Measurements from ENCODE around the gene ALKBH3.
A peak's percentile ranks its signal among the peaks of the same experiment; 100 is the strongest.

The ALKBH3 gene

DNA sequence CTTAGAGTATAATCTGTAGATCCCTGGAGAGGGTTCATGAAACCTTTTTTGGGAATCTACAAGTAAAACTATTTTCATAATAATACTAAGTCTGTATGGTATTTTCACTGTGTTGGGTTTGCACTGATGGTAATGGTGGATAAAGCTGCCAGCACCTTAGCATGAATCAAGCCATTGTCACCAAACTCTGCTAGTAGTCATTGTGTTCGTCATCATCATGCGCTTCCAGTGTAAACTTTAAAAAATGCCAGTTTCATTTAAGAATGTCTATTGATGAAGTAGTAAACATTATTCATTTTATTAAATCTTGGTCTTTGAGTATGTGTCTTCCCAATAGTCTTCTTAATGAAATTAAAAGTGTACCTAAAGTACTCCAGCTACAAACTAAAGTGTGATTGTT is 15.0 kb downstream of the ALKBH3 start:
- no peak for DNase-seq

DNA sequence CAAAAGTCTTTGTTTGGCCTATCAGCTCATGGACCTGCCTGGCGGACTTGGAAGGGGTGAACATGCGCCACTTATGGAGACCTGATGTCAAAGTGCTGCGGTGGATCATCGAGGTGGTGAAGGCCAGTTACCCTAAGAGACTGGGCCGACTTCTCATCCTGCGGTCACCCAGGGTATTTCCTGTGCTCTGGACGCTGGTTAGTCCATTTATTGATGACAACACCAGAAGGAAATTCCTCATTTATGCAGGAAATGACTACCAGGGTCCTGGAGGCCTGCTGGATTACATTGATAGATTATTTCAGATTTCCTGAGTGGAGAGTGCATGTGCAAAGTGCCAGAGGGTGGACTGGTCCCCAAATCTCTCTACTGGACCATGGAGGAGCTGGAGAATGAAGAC is 17.9 kb downstream of the ALKBH3 start:
- no peak for DNase-seq

DNA sequence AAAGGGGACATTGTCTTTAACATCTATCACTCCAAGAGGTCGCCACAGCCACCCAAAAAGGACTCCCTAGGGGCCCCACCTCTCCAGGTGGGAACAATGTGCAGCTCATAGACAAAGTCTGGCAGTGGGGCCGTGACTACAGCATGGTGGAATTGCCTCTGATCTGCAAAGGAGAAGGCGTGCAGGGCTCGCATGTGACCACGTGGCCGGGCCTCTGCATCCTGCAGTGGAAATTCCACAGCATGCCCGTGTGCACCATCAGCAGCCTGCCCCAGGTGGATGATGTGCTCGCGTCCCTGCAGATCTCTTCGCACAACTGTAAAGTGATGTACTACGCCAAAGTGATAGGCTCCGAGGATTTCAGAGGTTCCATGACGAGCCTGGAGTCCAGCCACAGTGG is 18.5 kb downstream of the ALKBH3 start:
- no peak for DNase-seq

DNA sequence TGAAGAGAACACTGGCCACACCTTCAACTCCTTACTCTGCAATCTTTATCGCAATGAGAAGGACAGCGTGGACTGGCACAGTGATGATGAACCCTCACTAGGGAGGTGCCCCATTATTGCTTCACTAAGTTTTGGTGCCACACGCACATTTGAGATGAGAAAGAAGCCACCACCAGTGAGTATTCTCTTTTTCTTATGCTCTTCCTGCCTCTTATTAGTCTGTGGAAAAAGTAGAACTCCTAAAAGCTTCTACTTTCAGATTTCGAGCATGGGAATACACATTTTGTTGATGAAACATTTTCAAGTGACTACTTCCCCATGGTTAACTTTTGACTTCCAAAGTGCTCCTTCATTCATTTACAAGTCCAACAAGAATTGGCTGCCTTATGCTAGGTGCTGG is 20.9 kb downstream of the ALKBH3 start:
- peak in 1 of 3 donors; percentile 40 for DNase-seq

DNA sequence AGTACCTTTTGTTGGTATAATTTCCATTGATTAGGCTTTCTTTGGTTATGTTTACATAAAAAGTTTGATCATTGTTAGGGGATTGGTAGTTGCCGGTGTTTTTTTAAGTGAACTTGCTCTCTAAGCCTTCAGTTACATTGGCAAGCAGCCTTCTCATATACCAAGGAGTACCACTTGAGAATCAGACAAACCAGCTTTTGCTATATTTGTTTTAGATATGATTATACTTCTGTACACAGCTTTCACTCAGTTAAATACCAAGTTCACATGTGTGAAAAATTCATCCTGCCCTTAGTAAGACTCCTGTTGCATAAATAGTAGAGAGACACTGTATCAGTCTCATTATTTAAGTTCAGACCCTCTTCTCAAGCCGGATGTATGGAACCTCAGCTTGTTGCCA is 22.4 kb downstream of the ALKBH3 start:
- no peak for DNase-seq

DNA sequence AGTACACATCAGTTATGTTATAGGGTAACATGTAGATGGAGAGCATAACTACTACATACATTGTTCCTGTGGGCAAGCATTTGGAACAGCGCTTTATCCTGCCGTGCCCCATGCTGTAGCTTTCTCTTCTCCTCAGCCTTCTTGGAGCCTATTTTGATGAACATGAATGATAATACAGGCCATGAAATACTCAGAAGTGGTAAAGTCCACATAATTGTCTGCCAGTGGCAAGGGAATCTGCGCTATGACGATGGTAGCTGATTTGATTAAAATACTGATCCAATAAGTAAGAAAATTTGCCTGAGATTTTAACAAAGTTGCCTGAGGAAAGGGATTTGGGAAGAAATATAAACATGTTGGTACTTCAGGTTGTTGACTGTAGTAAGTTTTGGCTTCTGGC is 23.3 kb downstream of the ALKBH3 start:
- DNase-seq: no peak

DNA sequence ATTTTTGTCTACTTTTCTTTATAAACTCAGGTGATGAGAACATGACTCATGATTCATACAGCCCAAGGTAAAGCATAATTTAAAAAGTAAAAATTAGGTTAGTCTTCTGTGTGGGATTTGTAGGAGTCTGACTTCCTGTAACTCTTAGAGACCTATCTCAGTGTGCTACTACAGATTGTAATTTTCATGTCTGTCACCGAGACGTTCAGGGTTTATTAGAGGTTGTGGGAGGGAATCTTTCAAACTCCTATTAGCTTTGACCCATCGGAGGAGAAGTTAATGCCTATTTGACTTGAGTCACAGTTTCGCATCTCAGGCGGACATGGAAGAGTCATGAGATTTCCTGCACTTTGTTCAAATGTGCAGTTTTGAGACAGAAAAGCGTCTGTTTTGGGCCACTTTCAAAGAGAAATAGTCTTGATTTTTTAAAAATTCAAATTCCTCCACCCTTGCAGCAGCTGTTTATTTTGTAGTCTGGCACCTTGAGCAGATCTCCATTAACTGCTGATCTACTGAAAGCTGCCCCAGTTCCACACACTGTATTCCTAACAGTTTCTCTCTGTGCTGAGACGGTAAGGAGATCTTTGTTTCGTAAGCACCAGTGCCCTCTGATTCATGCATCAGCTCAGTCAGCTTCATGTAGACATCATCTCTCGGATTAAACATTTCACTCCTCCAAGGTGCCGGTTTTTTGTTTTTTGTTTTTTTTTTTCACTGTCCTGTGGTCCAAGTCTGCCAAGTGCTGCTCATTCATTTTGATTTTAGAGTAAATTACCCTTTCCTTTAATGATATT is 24.3 kb downstream of the ALKBH3 start:
- DNase-seq: no peak

DNA sequence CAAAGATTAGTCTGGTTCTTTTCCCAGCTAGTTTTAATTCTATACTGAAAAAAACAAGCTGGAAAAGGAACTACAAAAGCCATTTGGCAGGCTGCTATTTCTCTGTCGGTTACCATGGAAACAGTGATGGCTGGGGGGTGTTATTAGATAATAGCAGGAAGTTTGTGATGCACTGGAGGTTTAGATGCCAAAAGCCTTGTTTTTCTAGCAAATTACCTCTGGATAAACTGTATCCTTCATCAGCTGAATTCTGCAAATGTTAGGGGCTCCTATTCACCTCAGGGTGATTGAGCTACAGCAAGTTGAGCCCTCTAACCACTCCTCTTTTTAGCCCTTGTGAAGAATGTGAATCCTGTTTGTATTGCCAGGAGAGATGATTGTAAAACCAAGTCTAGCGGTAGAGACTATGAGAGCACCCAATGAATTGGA is 25.2 kb downstream of the ALKBH3 start:
- DNase-seq: no peak

DNA sequence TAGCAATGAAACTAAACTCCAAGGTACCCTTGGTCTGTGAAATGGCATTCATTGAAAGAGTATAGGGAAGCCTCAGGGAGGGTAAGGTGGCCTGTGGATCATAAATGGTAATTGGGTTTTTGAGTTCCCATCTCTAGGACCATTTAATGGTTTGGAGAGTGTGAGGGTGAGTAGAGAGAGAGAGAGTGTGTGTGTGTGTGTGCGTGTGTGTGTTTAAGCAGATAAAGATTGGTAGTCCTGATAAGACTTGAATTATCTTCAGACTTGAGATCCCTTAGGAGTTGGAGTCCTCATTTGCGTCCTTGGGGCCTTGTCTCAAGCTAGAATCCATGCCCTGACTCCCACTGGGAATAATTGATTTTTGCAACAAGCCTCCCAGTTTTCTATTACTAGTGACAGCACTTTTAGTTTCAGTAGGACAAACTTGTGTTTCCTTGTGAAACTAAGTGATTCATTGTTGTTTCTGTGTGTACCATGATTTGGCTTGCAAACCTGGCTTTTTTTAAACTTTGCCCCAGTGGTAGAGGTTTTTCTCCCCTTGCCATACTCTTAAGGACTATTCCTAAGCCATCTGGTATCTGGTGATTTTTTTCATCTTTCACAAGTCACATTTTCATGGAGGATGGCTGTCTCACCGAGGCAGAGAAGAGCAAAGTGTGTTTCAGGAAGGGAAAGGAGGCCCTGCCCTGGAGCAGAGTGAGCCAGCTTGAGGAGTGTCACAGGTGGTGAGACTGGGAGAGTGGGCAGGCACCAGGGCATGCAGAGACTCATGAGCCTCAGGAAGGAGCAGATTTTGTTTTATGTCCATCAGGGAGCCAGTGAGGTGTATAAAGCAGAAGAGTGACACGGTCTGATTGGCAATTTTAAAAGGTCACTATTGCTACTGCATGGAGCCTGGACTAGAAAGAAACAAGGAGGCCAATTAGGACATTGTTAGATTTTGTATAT is 26.7 kb downstream of the ALKBH3 start:
- no peak for DNase-seq

DNA sequence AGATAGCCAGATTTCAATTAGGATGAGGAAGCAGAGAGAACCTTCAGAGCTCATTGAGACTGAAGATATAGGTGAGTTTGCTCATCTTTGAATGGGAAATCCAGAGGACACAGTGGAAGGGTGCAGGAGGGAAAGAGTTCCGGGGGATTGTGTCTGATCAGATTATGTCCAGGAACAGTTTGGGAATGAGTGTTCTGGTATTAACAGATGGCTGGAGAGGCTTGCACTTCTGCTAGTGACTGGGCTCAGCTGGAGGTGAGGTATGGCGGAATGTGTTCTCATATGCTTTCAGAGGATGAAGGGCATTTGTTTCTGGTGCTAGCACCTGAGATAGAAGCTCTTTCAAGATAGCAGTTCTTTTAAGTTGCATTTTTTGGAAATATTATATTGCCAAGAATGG is 27.6 kb downstream of the ALKBH3 start:
- no peak for DNase-seq

DNA sequence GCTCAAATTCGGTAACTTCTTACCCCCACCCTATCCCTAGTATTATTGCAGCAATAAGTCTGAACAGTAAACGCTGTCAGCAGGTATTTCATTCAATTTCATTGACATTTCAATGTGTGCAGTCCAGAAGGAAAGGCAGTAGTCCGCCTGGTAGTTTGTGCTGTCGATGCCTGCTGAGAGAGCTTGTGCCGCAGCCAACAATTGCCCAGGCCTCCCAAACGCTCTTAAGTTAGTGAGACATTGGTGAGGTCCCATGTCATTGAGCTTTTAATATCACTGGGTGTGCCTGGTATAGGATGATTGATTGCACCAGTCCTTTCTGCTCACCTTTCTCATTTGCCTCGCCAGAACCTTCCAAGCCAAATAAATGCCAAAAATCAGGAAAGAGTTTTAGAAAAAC is 28.1 kb downstream of the ALKBH3 start:
- no peak for DNase-seq

DNA sequence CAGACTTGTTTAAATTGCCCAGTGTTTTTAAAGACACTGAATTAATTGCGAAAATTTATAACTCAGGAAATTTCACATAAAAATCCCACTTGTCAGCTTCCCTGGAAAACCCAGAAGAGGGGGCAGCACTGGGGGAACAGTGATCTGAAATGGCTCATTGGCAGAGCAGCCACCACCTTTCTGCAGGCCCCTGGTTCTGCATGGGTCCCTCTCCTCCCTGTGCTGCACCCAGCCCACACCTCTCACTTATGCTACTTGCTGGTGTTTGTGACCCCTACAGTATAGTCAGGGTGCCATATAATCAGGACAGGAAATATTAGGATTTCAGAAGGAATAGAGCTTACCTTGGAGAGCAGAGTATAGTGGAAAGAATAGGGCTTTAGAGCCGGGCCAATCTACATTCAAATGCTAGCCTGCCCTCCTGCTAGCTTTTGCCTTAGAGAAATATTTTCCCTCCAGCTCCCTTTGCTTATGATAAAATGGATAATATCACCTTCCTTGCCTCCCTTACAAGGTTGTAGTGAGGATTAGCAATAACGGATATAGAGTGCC is 33.3 kb downstream of the ALKBH3 start:
- DNase-seq: no peak

DNA sequence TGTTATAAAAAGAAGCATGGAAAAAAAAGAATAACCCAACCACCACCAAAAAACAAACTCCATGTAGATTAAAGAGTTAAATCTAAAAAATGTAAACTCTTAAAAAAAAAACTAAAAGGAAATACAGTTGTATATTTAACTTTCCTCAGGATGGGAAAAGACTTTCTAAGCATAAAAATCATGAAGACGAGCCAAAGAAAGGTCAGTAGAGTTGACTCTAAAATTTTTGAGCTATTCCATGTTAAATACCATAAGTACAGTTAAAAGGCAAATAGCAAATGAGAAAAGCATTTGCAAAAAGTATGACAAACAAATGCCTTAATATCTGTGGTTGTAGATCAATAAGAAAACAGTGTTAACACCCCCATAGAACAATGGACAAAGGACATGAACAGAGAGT is 33.8 kb downstream of the ALKBH3 start:
- no peak for DNase-seq

DNA sequence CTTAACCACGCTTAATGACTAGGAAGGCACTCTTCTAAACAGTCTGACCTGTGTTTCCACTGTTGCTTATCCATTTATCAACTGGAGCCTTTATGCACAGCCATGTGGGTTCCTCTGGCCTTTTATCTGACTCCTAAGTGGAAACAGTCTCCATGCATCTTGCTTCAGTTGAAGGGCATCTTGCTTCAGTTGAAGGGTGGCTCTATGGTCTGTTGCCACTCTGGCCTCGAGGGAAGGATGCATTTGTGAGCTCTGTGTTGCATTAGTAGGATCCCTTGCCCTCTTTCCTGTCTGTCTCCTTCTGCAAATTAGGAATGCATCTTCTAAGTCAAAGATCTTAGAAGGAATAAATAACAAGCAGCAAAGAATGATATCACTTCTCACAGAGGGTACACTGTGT is 36.0 kb downstream of the ALKBH3 start:
- DNase-seq: no peak

DNA sequence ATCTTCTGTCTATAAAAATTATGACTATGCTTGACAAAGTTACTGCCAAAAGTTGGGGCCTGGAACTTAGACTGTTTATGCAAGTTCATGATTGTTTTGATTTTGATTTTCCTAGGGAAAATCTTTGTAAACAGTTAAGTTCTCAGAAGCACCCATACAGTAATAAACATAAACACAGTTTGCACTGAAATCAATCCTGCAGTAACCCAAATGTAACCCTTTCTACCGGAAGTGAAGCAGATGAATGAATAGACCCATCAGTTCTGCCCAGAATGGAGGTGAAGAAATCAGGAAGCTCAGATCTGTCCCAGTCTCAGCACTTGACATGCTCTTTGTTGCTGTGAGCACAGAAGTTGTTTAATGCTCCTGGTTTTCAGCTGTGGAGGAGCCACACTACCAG is 37.2 kb downstream of the ALKBH3 start:
- DNase-seq: no peak

DNA sequence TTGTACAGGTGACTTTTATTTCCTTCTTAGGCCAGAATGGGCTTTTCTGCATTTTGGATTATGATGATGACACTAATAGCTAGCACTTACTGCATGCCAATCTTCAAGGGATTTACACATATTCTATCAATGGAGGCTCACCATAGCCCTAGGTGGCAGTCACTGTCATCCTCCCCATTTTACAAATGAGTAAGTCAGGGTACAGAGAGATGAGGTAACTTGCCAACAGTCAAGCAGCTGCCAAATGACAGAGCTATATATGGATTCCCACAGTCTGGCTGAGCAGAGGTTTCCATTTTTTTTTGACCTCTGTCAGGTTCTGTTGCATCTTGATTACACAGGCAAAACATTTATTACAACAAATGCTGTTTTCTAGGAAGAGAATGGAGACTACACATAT is 38.0 kb downstream of the ALKBH3 start:
- no peak for DNase-seq

DNA sequence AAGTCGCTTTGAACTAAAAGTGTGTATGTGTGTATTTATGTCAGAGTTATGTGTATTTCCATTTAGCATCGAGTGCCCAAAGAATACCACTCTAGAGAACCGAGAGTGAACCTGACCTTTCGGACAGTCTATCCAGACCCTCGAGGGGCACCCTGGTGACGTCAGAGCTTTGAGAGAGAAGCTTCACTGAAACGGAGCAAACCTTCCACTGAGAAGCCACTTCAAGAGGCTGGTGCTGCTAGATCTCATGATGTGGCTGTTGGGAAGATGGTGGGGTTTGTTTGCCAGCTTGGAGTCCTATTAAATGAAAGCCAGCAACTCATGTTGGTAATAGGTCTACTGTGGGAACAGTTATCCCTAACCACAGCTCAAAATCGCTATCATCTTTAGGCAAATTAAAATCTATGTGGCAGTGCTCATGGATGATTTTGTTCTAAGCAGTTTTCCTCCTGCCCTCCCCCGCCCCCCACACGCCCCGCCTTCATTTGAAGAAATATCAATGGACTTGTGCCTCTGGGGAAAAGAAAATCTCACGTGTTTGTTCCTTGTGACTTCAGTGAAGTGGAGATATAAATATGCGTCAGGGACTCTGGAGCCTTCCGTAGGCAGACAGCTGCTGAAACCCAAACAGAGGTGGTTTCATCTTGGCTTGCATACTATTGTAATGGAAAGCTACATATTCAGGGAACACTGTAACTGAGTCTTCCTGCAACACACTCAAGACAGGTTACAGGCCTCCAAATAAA is 39.4 kb downstream of the ALKBH3 start:
- DNase-seq: no peak

DNA sequence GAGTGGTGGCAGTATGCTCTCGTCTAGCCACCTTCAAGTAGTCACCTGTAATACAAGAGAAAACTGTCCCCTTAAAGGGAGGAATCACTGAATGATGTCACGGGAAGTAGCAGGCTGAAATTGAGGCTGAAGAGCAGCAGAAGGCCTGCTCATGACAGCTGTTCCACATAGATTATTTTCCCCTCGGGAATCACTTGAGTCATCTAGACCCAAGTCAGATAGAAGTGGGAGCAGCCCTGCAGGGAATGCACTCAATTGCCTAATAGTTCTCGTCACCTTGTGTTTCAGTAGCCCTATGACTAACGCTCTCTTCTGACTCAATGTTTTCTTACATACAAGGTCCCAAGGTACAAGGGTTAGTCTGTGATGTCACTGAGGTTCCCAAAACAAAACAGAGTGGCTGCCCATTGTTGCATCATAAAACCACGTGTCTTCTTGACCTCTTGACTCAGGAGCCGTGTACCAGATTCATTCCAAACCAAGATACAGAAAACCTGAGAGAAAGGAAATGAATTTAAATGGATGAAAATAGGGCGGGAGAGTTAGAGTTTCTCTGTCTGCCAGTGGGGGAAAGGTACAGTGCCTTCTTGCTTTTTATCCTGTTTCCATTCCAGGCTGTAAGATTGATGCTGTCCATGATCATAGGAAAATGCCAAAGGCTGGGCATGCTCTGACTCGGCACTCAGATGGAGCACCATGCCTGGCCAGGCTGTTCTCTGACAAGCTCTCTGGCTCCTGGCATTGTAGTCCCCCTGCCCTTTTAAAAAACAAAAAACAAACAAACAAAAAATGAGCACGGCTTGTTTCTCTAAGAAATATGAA is 40.2 kb downstream of the ALKBH3 start:
- DNase-seq: peak; percentile 87 to 96 (median 91)

DNA sequence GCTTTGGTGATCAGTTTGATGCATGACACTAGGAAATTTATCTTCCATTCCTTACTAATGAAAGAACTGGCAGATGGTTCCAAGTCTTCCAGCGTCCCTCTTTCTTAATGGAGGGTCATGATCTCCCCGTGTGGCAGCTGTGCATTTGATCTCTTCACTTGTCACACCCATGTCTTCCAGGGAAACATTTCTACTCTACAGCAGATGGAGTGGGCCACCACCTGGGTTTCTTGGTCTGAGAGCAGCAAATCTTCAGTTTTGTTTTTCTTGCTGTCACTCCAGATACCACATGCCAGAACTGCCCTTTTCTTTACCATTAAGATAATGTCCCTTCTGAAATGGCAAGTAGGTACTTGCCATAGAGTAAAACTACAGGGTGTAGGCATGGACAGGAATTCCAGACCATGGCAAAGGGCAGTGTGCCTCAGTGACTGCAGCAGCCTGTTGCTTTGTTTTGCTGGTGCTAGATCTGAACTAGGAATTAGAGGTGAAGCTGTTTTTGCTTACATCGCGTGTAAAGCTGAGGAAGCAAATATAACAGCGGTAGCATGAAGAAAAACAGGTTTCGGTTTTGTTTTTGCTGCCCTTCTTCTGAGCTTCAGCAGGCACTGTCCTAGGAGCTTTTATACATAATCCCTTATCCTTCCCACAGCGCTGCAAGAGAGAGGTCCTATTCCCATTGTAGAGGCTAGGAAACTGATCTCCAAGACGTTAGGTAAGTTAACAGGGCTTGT is 41.1 kb downstream of the ALKBH3 start:
- no peak for DNase-seq

DNA sequence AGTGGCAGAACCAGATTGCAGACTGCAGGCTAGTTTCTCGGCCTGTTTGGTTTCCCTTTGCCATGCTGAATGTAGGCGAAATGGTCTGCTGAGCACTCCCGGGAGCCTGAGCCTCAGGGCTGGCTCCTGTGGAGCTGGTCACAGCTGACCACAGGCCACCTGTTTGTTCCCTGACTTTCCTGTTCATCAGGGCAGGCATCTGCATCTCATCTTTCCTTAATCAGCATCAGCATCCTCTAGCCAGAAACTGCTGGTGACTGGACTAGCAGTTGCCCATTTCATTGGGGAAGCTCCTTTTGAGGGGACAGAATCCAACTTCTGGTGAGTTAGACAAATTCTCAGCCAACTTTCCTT is 41.6 kb downstream of the ALKBH3 start:
- no peak for DNase-seq

DNA sequence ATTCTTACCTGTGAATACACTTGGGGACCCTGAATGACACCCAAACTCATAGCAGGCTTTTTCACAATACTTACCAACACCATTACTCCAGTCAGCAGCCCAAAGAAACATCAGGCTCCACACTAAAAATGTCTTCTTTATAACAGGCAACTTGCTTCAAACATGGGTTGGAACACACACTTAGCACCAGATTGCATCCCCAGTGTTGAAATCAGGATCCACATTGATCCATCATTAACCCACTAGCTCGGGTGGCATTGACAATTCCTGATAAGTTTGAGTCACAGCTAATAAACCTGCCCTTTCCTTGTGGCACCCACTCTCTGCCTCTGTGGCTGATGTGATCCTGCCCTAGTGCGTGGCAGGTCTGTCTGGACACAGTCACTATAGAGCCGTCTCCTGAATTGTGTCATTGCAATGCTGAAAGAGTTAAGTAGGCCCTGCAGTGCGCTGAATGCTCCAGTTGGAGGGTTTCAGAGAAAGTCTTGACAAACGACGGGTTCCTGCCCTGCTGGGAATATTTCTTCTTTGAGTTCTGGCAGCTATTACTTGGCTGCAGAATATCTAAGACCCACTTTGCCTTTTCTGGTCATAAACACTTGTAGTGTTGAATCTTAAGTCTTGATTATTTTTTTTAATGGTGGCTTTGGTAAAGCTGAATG is 42.2 kb downstream of the ALKBH3 start:
- no peak for DNase-seq

Data from suppressor macrophage treated with lipopolysaccharide for 1 hour (primary cell).